Mesenchymal stem cell (in vitro differentiated cells and primary cell): Measurements from ENCODE around the gene PDE8B.

Experiments
- DNase-seq: peaks from one replicate; pipeline ENCODE4 v3.0.0-alpha.2; 2013
- H2AFZ ChIP-seq: one replicate; pipeline ENCODE4 v1.6.1; 2013; ENCODE audit warnings: low read depth, mild to moderate bottlenecking, control low read depth, inconsistent platforms, low read length, moderate library complexity
- H2AK5ac ChIP-seq: 2 replicates; pipeline ENCODE4 v1.6.1; 2013; ENCODE audit warnings: low read length, moderate library complexity, mild to moderate bottlenecking, inconsistent platforms; ENCODE audit not compliant: severe bottlenecking
- H2BK120ac ChIP-seq: one replicate; pipeline ENCODE4 v1.6.1; 2013; ENCODE audit warnings: low read depth, mild to moderate bottlenecking, inconsistent platforms, low read length, moderate library complexity
- H2BK12ac ChIP-seq, 2 experiments: one replicate each; pipeline ENCODE4 v1.6.1; 2013; ENCODE audit warnings: inconsistent platforms in 2 of 2, low read length in 2 of 2, mild to moderate bottlenecking in 2 of 2, moderate library complexity in 2 of 2, control low read depth in 1 of 2
- H2BK15ac ChIP-seq: one replicate; pipeline ENCODE4 v1.6.1; 2013; ENCODE audit warnings: mild to moderate bottlenecking, low read depth, inconsistent platforms; ENCODE audit not compliant: poor library complexity, severe bottlenecking
- H2BK5ac ChIP-seq: 2 replicates; pipeline ENCODE4 v1.6.1; 2013; ENCODE audit warnings: low read depth, mild to moderate bottlenecking, low read length, control low read depth, inconsistent platforms; ENCODE audit not compliant: poor library complexity, severe bottlenecking
- H3K14ac ChIP-seq, 2 experiments: one replicate each; pipeline ENCODE4 v1.6.1; 2013; ENCODE audit warnings: inconsistent platforms in 2 of 2, low read length in 2 of 2, control low read depth in 1 of 2, mild to moderate bottlenecking in 1 of 2, moderate library complexity in 1 of 2
- H3K18ac ChIP-seq, 2 experiments: one replicate each; pipeline ENCODE4 v1.6.1; 2013; ENCODE audit warnings: inconsistent platforms in 2 of 2, low read length in 2 of 2, control low read depth in 1 of 2, low read depth in 1 of 2, mild to moderate bottlenecking in 1 of 2
- H3K23ac ChIP-seq, 2 experiments: one replicate each; pipeline ENCODE4 v1.6.1; 2013; ENCODE audit warnings: inconsistent platforms in 2 of 2, low read length in 2 of 2, mild to moderate bottlenecking in 2 of 2, moderate library complexity in 2 of 2, control low read depth in 1 of 2
- H3K27ac ChIP-seq: 2 replicates; pipeline ENCODE4 v1.5.1; 2013; ENCODE audit warnings: mild to moderate bottlenecking, moderate library complexity, low read length, control low read depth, inconsistent platforms; ENCODE audit not compliant: poor library complexity, severe bottlenecking
- H3K27me3 ChIP-seq, 2 experiments: 2 replicates each; pipeline versions ENCODE4 v1.6.1 to v1.7.0; 2013; ENCODE audit warnings: low read length in 2 of 2, mild to moderate bottlenecking in 2 of 2, moderate library complexity in 2 of 2, control low read depth in 1 of 2, inconsistent platforms in 1 of 2; ENCODE audit not compliant: control insufficient read depth in 1 of 2, insufficient read depth in 1 of 2
- H3K36me3 ChIP-seq, 2 experiments: 2 replicates each; pipeline versions ENCODE4 v1.6.1 to v1.7.0; 2013; ENCODE audit warnings: low read length in 2 of 2, control low read depth in 1 of 2, inconsistent platforms in 1 of 2, low read depth in 1 of 2, mild to moderate bottlenecking in 1 of 2; ENCODE audit not compliant: insufficient read depth in 2 of 2, control insufficient read depth in 1 of 2
- H3K4ac ChIP-seq, 2 experiments: one replicate each; pipeline ENCODE4 v1.6.1; 2013; ENCODE audit warnings: inconsistent platforms in 2 of 2, low read length in 2 of 2, mild to moderate bottlenecking in 2 of 2, moderate library complexity in 2 of 2, control low read depth in 1 of 2, low read depth in 1 of 2
- H3K4me1 ChIP-seq: 2 replicates; pipeline ENCODE4 v1.6.1; 2013; ENCODE audit warnings: low read depth, low read length, control low read depth; ENCODE audit not compliant: control insufficient read depth, insufficient read depth
- H3K4me2 ChIP-seq: 2 replicates; pipeline ENCODE4 v1.6.1; 2013; ENCODE audit warnings: low read length, mild to moderate bottlenecking, inconsistent platforms; ENCODE audit not compliant: poor library complexity, severe bottlenecking
- H3K4me3 ChIP-seq, 2 experiments: 2 replicates each; pipeline versions ENCODE4 v1.5.1 to v1.7.0; 2013; ENCODE audit warnings: low read length in 2 of 2, mild to moderate bottlenecking in 2 of 2, control low read depth in 1 of 2, low read depth in 1 of 2; ENCODE audit not compliant: insufficient read depth in 1 of 2
- H3K79me1 ChIP-seq: replicated peaks from 2 replicates; pipeline ENCODE4 v1.6.1; 2013; ENCODE audit warnings: mild to moderate bottlenecking, control low read depth, low read length, inconsistent platforms; ENCODE audit not compliant: poor library complexity, severe bottlenecking
- H3K9ac ChIP-seq: 2 replicates; pipeline ENCODE4 v1.7.0; 2013; ENCODE audit warnings: mild to moderate bottlenecking, low read length, moderate library complexity
- H3K9me3 ChIP-seq: 2 replicates; pipeline ENCODE4 v1.7.0; 2013; ENCODE audit warnings: mild to moderate bottlenecking, low read length; ENCODE audit not compliant: control insufficient read depth
- H4K8ac ChIP-seq: one replicate; pipeline ENCODE4 v1.6.1; 2013; ENCODE audit warnings: inconsistent platforms, mild to moderate bottlenecking, low read length, moderate library complexity
- H4K91ac ChIP-seq: one replicate; pipeline ENCODE4 v1.6.1; 2013; ENCODE audit warnings: mild to moderate bottlenecking, low read length, inconsistent platforms
- WGBS: methylation state at CpG from one replicate; pipeline ENCODE4 v1.1.7; 2013; ENCODE audit warnings: mixed read lengths; 5-methylcytosine and 5-hydroxymethylcytosine counted together

The PDE8B gene

GRCh38 chr5:77182367-77182766, 28.1 kb upstream of the PDE8B start:
- Histone ChIP-seq H2BK15ac (no peak overlapping the region), H4K8ac (no peak overlapping the region), H2BK5ac (no peak overlapping the region), H3K27me3 (peaks cover 39 to 58% of the 10 kb centered on the region in 2 experiments), H3K36me3 (no peaks in the 10 kb centered on the region), H3K27ac (no peak overlapping the region), H3K14ac (no peak overlapping the region), H3K79me1 (no peaks in the 10 kb centered on the region), H3K9me3 (no peaks in the 10 kb centered on the region), H2BK120ac (no peak overlapping the region), H3K9ac (no peak overlapping the region), H3K18ac (no peak overlapping the region), H2AK5ac (no peak overlapping the region), H2AFZ (no peak overlapping the region), H3K4me3 (no peak overlapping the region), H3K23ac (no peak overlapping the region), H4K91ac (no peak overlapping the region), H3K4ac (no peak overlapping the region), H2BK12ac (no peak overlapping the region), H3K4me1 (peaks cover 15% of the 10 kb centered on the region), H3K4me2 (no peak overlapping the region)
- DNase-seq = no peak
- no CpG with 5 or more reads among the region's 1 CpG for WGBS

GRCh38 chr5:77186652-77187370, 23.7 kb upstream of the PDE8B start:
- Histone ChIP-seq H2AK5ac (no peak overlapping the region), H3K9me3 (no peaks in the 10 kb centered on the region), H3K4me1 (no peaks in the 10 kb centered on the region), H2BK12ac (no peak overlapping the region), H2BK15ac (no peak overlapping the region), H3K27ac (no peak overlapping the region), H3K14ac (no peak overlapping the region), H2BK5ac (no peak overlapping the region), H3K4me2 (no peak overlapping the region), H2AFZ (no peak overlapping the region), H3K4me3 (no peak overlapping the region), H4K8ac (no peak overlapping the region), H3K27me3 (peaks cover 15 to 40% of the 10 kb centered on the region in 2 experiments), H2BK120ac (no peak overlapping the region), H3K18ac (no peak overlapping the region), H3K23ac (no peak overlapping the region), H3K79me1 (no peaks in the 10 kb centered on the region), H3K9ac (no peak overlapping the region), H3K4ac (no peak overlapping the region), H4K91ac (no peak overlapping the region), H3K36me3 (no peaks in the 10 kb centered on the region)
- 66% methylated on average over 2 of the region's 2 CpGs for WGBS
- DNase-seq = no peak

GRCh38 chr5:77189421-77189820, 21.1 kb upstream of the PDE8B start:
- WGBS = 94% methylated on average over 2 of the region's 2 CpGs
- Histone ChIP-seq H3K4me2 (no peak overlapping the region), H3K9ac (no peak overlapping the region), H4K8ac (no peak overlapping the region), H4K91ac (no peak overlapping the region), H3K4ac (no peak overlapping the region), H2BK12ac (no peak overlapping the region), H3K27ac (no peak overlapping the region), H3K36me3 (no peaks in the 10 kb centered on the region), H3K14ac (no peak overlapping the region), H2AFZ (no peak overlapping the region), H3K79me1 (no peaks in the 10 kb centered on the region), H2AK5ac (no peak overlapping the region), H2BK15ac (no peak overlapping the region), H3K23ac (no peak overlapping the region), H3K9me3 (no peaks in the 10 kb centered on the region), H2BK5ac (no peak overlapping the region), H3K4me1 (no peaks in the 10 kb centered on the region), H3K27me3 (peaks cover 8 to 26% of the 10 kb centered on the region in 2 experiments), H2BK120ac (no peak overlapping the region), H3K4me3 (no peak overlapping the region), H3K18ac (no peak overlapping the region)
- DNase-seq = no peak

- no peak for DNase-seq
- no peak overlapping the region for H2AFZ ChIP-seq
Observed at GRCh38 chr5:77192441-77193050, 17.9 kb upstream of the PDE8B start.

More at GRCh38 chr5:77192441-77193050, 17.9 kb upstream of the PDE8B start:
- Histone ChIP-seq H3K9ac (no peak overlapping the region), H3K18ac (no peak overlapping the region), H2BK5ac (no peak overlapping the region), H3K27me3 (peaks cover 5 to 19% of the 10 kb centered on the region in 2 experiments), H2BK12ac (no peak overlapping the region), H3K4me1 (no peaks in the 10 kb centered on the region), H3K23ac (no peak overlapping the region), H3K4ac (no peak overlapping the region), H2BK120ac (no peak overlapping the region), H2BK15ac (no peak overlapping the region), H4K91ac (no peak overlapping the region), H3K4me2 (no peak overlapping the region), H3K14ac (no peak overlapping the region), H3K27ac (no peak overlapping the region), H3K9me3 (peaks cover 3% of the 10 kb centered on the region), H3K79me1 (no peaks in the 10 kb centered on the region), H3K36me3 (no peaks in the 10 kb centered on the region), H2AK5ac (no peak overlapping the region), H4K8ac (no peak overlapping the region), H3K4me3 (no peak overlapping the region)
- no CpG with 5 or more reads among the region's 2 CpGs for WGBS
